GM19452 (cell line): ENCODE results near the gene FGD5.
"Not testable (repeated sequence)": the region's sequence is repeated elsewhere in the genome, so short reads cannot be mapped to it uniquely, and the experiment has no call there.

Experiments used
- ATAC-seq: cut with Tn5 transposase; IDR thresholded peaks from one replicate; pipeline ENCODE4 v1.9.1; 2021; ENCODE audit not compliant: unreplicated experiment

Gene FGD5

DNA sequence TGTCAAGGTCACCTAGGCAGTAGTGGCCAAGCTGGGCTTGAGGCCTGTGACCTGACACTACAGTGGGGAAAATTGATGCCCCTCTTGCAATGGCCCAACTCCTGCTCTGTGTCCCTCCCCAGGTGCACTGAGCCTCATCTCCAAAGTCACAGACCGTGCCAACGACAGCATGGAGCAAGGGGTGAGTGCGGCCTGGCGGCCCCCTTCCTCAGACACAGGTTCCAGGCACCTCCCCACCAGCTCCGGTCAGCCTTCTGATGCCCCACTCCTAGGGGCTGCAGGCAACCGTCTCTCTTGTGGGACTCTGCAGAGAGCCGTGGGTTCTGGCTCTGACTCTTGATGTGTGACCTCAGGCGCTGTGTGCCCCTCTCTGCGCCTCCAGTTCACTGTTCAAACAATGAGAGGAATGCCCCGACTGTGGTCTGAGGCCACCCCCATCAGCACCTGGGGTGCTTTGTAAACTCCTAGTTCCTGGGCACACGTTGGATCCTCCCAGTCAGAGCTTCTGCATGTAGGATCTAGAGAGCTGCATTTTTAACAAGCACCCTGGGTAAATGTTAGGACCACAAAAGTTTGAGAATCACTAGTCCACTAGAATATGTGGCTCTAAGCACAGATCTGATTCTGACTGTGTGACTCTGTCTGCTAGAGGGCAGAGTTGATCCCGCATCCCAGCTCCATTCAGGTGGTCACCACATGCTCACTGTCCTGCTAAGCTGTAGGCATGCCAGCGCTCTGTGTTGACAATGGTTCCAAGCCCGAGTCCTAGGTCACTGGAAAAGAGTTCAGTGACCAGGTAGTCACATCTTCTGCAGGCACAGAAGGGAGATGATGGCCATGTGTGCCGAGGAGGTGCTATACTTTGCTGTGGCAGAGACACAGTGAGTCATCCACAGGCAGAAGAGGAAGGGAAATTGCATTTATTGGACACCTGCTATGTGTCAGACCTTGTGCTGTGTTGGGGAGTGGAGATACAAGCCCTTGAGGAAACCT is 82.4 kb downstream of the FGD5 start:
- no peak for ATAC-seq

DNA sequence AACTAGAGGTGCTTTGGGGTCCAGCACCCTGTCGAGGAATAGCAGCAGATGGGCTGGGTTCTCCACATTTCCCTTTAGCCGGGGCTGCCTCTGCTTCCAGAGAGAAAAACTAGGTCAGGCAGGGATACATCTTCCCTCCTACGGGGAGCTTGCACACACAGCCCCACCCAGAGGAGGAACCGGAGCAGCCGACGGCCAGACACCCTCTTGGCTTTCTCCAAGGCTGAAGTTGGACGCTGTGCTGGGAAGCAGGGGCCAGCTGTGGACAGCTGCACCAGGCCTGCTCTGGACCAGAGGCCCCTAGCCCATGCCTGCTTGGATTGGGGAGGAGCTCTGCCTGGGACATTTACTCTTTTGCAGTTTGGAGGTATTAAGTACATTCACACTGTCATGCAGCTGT is 84.0 kb downstream of the FGD5 start:
- ATAC-seq: no peak

DNA sequence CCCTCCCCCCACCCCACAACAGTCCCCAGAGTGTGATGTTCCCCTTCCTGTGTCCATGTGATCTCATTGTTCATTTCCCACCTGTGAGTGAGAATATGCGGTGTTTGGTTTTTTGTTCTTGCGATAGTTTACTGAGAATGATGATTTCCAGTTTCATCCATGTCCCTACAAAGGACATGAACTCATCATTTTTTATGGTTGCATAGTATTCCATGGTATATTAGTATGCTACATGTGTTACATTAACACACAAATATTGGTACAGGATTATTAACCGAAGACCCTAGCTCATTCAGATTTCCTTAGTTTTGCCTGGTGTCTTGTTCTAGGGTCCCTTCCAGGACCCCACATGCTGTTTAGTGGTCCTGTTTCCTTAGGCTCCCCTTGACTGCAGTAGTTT is 84.7 kb downstream of the FGD5 start:
- ATAC-seq: not testable (repeated sequence)

DNA sequence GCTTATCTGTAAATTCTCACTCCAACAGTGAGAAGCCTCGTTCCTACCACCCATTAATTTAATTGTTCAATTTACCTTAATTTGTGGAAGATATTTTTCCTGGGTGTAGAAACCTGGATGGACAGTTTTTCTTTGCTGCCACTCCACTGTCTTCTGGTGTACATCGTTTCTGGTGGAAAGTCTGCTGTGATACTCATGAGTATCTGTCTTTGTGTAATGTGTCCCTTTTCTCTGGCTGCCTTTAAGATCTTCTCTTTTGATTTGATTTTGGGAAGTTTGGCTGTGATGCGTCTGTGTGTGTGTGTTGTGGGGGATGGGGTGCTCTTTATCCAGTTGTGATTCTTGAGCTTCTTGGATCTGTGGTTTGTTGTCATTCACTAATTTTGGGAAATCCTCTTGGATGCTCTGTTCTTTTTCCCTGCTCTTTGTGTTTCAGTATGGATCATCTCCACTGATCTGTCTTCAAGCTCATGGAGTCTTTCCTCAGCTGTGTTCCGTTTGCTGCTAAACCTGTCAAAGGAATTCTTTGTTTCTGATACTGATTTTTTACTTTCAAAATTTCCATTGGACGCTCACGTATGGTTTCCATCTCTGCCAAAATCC is 86.4 kb downstream of the FGD5 start:
- ATAC-seq: no peak

DNA sequence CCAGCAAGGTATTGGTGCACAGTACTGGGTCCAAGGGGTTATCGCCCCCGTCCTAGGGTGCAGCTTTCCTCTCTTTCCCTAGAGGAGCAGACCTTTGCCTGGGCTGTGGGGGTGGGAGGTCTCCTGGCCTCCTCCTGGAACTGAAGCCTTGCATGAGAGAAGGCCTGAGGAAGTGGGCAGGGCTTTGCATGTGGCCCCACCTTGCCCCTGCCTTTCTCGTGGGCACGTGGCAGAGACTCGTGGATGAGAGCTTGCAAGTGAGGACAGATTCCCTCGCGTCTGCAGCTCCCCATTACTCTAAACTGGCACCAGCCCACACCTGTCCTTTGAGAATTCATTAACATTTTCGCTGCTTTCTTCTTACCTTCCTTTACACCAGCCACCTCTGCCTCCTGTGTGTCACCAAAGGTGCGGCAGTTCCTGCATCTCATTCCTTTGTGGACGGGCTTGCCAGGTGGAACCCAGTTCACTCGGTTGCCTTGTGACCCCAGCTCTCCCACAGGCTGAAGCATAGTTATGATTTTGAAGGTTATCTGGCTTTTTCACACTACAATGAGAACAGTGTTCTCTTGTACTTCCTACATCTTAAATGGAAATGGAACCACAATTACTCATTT is 87.7 kb downstream of the FGD5 start:
- no peak for ATAC-seq

DNA sequence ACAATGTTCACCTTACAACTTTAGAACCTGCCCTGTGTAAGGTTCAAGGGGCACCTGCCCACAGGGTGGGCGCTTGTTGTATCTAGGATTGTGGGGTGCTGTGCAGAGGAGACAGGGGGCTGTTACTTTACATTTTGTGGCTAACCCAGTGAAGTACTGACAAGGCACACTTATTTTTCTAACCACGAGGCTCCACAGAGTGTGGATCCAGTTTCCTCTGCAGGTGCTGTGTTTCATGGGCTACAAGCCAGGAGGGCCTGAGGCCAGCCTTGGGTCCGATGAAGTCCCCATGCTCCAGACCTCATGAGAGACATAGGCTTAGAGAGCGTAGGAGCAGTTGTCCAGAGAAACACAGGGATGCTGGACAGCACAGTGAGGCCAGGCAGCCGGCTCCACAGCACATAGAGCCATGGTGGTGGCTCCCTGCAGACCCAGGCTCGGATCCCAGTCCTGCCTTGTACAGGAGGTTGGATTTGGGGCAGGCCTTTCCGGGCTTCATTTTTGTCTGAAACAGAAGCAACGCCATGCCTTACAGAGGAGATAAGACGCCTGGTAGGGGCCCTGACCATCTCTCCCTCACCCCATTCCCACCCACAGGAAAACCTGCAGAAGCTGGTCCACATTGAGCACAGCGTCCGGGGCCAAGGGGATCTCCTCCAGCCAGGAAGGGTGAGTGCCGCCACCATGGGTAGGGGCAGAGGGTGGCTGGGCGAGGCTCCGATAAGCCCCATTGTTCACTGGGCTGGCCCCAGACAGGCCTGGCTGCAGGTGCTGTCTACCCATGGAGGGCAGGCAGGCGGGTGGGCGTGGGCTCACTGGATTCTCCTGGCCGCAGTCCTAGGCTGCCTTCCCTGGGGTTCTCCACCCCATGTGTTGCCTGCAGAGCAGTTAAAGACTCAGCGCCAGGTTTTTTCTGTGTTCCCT is 88.5 kb downstream of the FGD5 start:
- ATAC-seq: no peak

DNA sequence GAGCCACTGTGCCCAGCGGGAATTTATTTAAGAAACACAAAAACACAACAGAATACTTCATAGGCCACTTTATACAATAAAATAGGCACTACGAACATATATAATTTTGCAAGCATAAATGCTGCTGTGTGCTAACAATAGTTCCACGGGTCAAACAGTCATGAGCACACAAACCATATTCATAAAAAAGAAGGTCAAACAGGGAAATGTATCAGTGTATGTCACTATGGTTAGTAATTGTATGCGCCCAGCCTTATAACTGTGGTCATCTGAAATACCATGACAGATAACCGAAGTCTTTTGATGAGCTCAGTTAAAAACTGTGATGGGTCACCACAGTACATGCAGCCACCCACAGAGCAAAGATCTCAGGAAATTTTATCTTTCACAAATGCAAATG is 90.5 kb downstream of the FGD5 start:
- ATAC-seq: no peak

DNA sequence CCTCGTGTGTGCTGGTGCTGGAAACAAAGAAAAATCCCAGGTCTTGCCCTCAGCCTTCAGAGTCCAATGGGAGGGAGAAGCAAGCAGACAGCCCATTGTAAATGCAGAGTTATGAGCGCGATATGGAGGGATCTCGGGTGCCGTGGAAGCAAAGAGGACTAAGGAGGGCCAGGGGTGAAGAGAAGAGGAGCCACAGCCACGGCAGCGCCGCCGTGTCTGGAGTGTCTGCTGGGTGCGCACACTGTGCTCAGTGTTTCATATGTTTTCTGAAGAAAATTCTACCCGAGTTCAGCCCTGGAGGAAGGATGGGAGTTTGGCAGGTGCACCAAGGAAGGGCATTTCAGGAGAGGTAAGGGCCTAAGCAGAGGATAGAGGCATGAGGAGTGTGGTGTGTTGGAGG is 92.9 kb downstream of the FGD5 start:
- no peak for ATAC-seq

DNA sequence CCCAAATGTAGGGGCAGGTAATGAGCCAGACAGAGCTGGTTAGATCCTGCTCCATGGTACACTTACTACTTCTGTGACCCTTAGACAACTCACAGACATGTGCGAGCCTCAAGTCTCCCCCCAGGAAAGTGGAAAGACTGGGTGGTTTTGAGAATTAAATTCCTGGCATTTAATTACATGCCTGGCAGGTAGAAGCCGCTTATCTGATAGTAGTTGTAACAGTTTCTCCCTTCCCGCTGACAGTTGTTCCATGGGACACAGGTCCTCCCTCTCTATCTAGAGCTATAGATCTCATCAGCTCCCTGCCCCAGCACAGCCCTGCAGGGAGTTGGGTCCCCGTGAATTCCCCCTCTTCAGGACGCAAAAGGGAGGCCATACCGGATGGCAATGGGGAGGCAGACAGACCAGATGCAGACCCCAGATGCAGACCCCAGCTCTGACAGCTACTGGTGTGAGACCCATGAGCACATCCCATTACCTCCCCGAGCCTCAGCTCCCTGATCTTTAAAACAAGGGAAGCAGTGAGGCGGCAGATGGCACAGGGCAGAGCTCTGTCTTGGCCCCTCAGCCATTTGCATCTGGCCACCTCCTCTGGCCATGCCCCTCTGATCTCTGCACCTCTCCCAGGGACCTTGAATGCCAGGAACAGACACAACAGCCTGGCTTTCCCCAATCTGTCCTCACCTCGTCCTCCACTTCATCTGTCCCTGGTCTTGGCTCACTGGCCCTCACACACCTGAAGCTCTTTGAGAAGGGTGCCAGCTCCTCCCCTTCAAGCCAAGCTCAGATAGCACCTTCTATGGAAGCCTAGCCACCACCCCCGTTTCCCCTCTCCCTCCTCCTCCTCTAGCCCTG is 94.5 kb downstream of the FGD5 start:
- ATAC-seq: no peak

DNA sequence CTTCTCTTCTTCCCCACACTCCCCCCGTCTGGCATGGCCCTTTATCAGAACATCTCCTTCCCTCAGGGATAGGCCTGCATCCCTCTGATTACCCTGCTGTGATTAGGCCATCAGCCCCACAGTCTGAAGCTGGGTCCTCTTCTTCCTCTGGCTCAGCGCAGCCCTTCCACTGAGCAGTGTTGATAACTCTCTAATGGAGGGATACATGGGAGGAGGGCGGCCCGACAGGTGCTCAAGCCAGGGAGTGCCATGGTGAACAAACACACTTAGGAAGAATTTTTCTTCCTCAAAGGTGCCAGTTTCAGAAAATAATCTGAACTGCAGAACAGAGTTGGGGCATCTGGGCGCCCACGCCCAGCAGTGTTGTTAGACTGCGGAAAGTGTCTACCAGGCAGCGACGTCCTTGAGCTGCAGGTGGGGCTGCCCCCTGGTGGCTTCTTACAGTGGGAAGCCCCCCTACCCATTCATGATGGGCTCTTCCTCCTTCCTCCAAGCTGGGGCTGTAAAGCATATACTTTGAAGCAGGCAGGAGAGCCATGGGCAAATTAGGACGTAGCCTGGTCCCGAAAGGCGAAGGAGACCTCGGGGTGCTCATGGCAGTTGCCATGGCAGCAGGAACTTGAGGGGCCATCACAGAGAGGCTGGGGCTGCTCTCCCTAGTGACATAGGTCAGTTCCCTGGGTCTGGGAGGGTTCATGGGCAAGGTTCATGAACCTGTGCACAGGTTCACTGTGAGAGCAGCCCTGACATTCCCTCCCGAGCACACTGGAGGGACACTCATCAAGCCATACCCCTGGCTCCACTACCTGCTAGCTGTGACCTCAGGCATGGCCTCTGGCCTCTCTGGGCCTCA is 95.4 kb downstream of the FGD5 start:
- ATAC-seq: no peak

DNA sequence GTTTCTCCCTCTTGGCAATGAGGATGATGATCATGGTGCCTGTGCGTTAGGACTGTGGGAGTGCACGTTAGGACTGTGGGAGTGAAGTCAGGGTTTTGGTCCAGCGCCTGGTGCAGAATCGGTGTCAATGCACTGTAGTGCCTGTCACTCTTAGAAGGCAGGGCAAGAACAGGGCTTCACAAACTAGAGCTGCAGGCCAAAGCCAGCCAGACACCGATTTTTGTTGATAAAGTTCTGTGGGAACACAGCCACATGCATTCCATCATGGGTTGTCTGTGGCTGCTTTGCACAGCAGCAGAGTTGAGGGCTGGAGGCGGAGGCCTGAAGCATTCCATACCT is 96.0 kb downstream of the FGD5 start:
- no peak for ATAC-seq

DNA sequence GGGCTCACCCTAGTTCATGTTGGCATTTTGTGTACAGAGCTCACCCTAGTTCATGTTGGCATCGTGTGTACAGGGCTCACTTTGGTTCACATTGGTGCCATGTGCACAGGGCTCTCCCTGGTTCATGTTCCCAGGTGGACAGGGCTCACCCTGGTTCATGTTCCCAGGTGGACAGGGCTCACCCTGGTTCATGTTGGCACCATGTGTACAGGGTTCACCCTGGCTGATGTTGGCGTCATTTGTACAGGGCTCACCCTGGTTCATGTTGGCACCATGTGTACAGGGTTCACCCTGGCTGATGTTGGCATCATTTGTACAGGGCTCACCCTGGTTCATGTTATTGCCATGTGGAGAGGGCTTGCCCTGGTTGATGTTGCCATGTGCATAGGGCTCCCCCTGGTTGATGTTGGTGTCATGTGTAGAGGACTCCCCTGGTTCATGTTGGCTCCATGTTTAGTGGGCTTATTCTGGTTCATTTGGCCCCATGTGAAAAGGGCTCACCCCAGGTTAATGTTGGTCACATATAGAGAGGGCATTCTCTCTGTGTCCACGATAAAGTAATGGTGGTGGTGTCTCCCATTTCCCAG is 97.0 kb downstream of the FGD5 start:
- ATAC-seq: no peak

DNA sequence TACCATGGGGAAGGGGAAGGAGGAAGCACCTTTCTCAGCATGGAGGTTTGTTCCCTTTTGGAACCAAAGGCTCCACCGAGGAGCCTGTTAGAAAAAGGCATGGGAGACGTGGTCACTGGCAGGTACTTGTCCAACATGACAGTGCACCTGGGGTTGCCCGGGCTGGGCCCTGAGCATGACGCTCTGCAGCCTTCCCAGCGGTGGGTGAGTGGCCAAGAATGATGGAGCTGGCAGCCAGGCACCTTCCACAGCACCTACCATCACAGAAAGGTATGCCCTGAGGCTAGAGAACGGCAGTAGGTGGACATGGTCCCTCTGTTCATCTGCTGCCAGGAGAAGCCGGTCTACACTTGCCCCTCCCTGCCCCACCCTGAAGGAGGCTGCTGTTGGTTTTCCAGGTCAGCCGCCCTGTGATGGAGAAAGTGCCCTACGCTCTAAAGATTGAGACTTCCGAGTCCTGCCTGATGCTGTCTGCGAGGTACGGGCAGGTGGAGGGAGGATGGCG is 99.6 kb downstream of the FGD5 start:
- no peak for ATAC-seq

DNA sequence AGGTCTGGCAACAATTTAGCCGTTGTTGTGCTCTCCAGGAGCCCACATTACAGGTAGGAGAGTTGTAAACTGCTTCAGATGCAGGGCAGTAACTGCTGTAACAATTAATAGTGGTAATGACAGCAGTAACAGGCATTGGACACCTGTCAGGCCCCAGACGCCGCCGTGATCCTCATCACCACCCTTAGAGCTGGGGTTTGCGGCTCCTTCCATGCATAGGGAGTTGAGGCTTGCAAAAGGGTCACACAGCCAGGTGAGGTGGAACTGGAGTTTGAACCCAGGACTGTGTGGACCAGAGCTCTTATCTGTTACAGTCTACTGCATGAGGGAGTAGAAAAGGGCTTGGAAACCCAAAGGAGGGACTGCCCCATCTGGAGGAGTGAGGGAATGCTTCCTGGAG is 101.8 kb downstream of the FGD5 start:
- ATAC-seq: no peak

DNA sequence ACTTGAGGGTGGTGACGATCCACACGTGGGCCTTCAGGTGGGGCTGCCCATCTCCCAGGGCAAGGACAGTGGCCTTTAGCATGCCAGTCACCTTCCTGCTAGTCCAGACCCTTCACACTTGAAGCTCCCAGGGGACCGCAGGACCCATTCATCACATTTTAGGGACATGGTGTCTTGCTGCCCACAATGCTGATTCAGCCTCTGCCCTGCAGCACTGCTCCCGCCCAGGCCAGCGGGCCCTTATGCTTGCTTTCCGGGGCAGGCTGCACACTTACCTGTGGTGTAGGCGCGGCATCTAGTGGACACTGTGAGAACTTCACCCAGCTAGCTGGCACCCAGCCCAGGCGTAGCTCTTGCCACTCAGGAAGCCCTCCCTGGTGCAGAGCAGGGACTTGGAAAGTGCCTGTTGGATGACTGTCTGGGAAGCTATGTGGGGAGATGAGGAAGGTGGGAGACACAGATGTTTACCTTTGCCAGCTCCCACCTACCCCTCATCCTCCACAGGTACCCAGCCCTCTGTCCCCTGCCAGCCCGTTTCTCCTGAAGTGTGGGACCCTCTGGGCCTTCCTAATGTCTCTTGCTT is 102.4 kb downstream of the FGD5 start:
- ATAC-seq: peak; percentile 83

DNA sequence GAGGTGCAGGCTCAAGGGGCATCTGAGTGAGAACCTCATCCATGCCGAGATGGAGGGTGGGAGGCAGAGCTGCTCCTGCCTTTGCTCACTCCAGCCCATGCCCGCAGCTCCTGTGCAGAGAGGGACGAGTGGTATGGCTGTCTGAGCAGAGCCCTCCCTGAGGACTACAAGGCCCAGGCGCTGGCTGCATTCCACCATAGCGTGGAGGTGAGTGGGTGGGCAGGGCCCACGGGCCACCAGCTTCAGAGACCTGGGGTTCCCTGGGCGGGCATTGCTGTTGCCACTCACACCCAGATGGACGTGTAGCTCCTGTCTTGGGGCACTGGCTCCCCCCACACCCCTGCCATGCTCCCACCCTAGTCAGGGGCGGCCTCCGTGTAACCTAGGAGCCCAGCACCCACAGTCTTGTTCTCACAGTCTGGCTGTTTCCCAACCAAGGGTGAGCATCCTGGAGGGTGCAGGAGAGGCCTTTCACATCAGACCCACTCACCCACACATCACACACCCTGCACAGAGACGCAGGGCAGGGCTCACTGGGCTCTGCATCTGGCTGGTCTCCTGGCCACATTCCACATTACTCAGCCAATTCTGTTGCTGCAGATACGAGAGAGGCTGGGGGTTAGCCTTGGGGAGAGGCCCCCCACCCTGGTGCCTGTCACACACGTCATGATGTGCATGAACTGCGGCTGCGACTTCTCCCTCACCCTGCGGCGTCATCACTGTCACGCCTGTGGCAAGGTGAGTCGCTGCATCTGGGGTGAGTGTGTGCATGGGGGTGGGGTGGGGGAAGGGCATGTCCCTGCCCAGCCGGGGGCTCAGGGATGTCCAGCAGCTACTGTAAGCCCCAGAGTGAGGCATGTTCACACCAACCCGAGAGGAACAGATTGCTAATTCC is 103.3 kb downstream of the FGD5 start:
- ATAC-seq: no peak

DNA sequence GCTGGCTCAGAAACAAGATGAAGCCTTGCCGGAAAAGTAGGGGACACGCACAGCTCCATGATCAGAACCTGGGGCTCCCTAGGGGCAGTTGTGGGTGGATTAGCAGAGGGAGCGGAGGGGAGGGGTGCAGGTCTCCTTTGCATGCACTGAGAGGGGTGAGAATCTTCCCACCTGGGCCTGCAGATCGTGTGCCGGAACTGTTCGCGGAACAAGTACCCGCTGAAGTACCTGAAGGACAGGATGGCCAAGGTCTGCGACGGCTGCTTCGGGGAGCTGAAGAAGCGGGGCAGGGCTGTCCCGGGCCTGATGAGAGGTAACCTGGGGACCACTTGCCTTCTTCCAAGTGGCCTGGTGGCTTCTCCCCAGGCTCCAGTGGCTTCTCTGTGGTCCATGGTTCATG is 104.1 kb downstream of the FGD5 start:
- ATAC-seq: no peak
